GM18511 (cell line): Measurements from ENCODE around the gene ETNK2.

Experiments
- ATAC-seq: cut with Tn5 transposase; IDR thresholded peaks from one replicate; pipeline ENCODE4 v1.9.1; 2021; ENCODE audit warnings: mild to moderate bottlenecking, moderate library complexity; ENCODE audit not compliant: unreplicated experiment

Gene ETNK2

GRCh38 chr1:204083491-204083890 is 68.4 kb downstream of the ETNK2 start:
- no peak for ATAC-seq

DNA sequence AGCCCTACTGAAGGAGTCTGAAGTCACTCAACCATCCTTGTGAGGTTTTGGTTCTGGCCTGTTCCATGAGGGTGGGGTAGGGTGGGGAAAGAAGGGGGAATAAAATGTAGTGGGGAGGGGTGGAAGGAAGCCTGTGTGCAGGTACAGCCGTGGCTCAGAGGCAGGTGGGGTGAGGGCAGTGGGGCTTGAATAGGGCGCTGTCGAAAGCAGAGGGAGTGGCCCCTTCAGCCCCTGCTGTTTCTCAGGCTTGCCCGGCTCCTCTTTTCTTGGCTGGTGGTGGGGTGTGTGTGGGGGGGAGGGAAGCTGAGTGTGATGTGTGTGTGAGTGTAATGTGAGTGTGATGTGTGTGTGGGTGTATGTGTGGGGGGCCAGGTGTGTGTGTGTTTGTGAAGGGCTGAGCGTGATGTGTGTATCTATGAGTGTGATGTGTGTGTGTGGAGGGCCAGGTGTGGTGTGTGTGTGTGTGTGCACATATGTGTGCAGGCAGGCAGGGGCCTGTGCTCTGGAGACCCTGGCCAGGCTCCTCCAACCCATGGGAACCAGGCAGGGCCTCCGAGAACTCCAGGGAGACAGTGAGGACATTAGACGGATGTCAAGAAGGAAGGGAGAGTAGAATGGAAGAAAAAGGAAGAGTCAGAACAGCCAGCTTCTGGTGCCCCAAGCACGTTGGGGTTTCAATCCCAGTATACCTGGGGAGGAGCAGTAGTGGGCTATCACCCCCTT is 69.9 kb downstream of the ETNK2 start:
- ATAC-seq = no peak

GRCh38 chr1:204081164-204081790 is 70.6 kb downstream of the ETNK2 start:
- no peak for ATAC-seq
